K562 (cell line): Measurements from ENCODE around the gene ALG8. TPM values are rescaled to one million over a fixed set of nuclear protein-coding genes. Genes with fewer than 3 reads are reported as not detected.

Source experiments
- ATAC-seq: fragments of 200-7000 bp; cut with Tn5 transposase; 3 replicates; pipeline ENCODE4 v1.9.1; 2020; ENCODE audit warnings: moderate library complexity
- BruUV-seq: library from RNA; stranded (reverse); fragments of 400-500 nt; replicated peaks from 2 replicates; lab custom pipeline; 2021; lab: Mats Ljungman, UMichigan
- CTCF ChIA-PET: fragments of 300-600 bp; formaldehyde crosslinking; extraction: SDS; loops from one replicate; lab custom pipeline; 2021; ENCODE audit warnings: low intra/inter-chr PET ratio; lab: Yijun Ruan, JAX
- POLR2A ChIA-PET: fragments of 300-600, 350-650 bp; sonication (Branson Sonifier 250); formaldehyde crosslinking; extraction: SDS; loops from one replicate; lab custom pipeline; 2021; ENCODE audit warnings: antibody characterized with exemption, inconsistent platforms; lab: Yijun Ruan, JAX
- DNase-seq, 4 experiments: peaks; one replicate each; pipeline versions ENCODE4 v3.0.0 to v3.0.0-alpha.2; 2011 to 2018; ENCODE audit warnings: low spot score in 3 of 4, mixed read lengths in 3 of 4; ENCODE audit errors: extremely low read depth in 1 of 4
- FAIRE-seq: peaks from 2 replicates; lab custom pipeline; 2011; peaks lifted over from hg19 to GRCh38; lab: Jason Lieb, UNC
- H2AFZ ChIP-seq: 2 replicates; pipeline ENCODE4 v1.6.0; 2011; ENCODE audit warnings: low read depth, low read length, control low read depth, inconsistent platforms
- H3K27ac ChIP-seq: fragments of 200-600 bp; 3 replicates; pipeline ENCODE4 v1.8.0; 2011; ENCODE audit warnings: low read depth, mild to moderate bottlenecking, control low read depth, inconsistent platforms, low read length, moderate library complexity, mixed read lengths; ENCODE audit errors: extremely low read depth
- H3K27me3 ChIP-seq, 2 experiments: fragments of 300-600 bp in 1 of 2; 2 replicates in 1 of 2; 3 replicates in 1 of 2; pipeline versions ENCODE4 v1.6.0 to v1.8.0; 2011; ENCODE audit warnings: inconsistent platforms in 2 of 2, low read length in 2 of 2, mild to moderate bottlenecking in 1 of 2, mixed read lengths in 1 of 2, moderate library complexity in 1 of 2; ENCODE audit not compliant: control insufficient read depth in 2 of 2, insufficient read depth in 2 of 2
- H3K36me3 ChIP-seq: fragments of 300-600 bp; 3 replicates; pipeline ENCODE4 v1.8.0; 2011; ENCODE audit warnings: mild to moderate bottlenecking, low read length, inconsistent platforms; ENCODE audit not compliant: control insufficient read depth, insufficient read depth
- H3K4me1 ChIP-seq, 2 experiments: fragments of 200-600 bp in 1 of 2; replicated peaks in 1 of 2; 2 replicates in 1 of 2; 3 replicates in 1 of 2; pipeline versions ENCODE4 v1.5.1 to v1.8.0; 2011; ENCODE audit warnings: inconsistent platforms in 2 of 2, low read length in 2 of 2, mild to moderate bottlenecking in 1 of 2, mixed read lengths in 1 of 2, moderate library complexity in 1 of 2; ENCODE audit not compliant: control insufficient read depth in 2 of 2, insufficient read depth in 2 of 2
- H3K4me2 ChIP-seq: 2 replicates; pipeline ENCODE4 v1.6.1; 2011; ENCODE audit warnings: low read length, control low read depth, inconsistent platforms, mixed read lengths; ENCODE audit not compliant: insufficient read depth
- H3K4me3 ChIP-seq: fragments of 200-600 bp; sonication (generic), shearing (Covaris generic); 2 replicates; pipeline ENCODE4 v1.5.1; 2016; ENCODE audit warnings: control low read depth, inconsistent platforms
- H3K79me2 ChIP-seq: fragments of 200-600 bp; 3 replicates; pipeline ENCODE4 v1.8.0; 2011; ENCODE audit warnings: low read length, inconsistent platforms; ENCODE audit not compliant: control insufficient read depth, insufficient read depth
- H3K9ac ChIP-seq, 2 experiments: 2 replicates each; pipeline versions ENCODE4 v1.6.0 to v1.6.1; 2011; ENCODE audit warnings: low read depth in 2 of 2, low read length in 2 of 2, control low read depth in 1 of 2, inconsistent platforms in 1 of 2, mild to moderate bottlenecking in 1 of 2, mixed read lengths in 1 of 2; ENCODE audit not compliant: insufficient read depth in 1 of 2
- H3K9me1 ChIP-seq: one replicate; pipeline ENCODE4 v1.6.0; 2011; ENCODE audit warnings: inconsistent platforms, mild to moderate bottlenecking, low read length, moderate library complexity; ENCODE audit not compliant: control insufficient read depth, insufficient read depth
- H3K9me3 ChIP-seq: replicated peaks from 2 replicates; pipeline ENCODE4 v1.5.1; 2011; ENCODE audit warnings: low read depth, low read length, inconsistent platforms; ENCODE audit not compliant: control insufficient read depth, insufficient read depth
- H4K20me1 ChIP-seq: replicated peaks from 2 replicates; pipeline ENCODE4 v1.6.1; 2011; ENCODE audit warnings: low read length, inconsistent platforms, mixed read lengths; ENCODE audit not compliant: control insufficient read depth, insufficient read depth
- MAX ChIP-seq: sonication (generic); formaldehyde crosslinking; IDR thresholded peaks from 2 replicates; pipeline ENCODE4 v1.9.0; 2022; ENCODE audit warnings: mild to moderate bottlenecking, missing genetic modification reagents
- MITF ChIP-seq: IDR thresholded peaks from 2 replicates; pipeline ENCODE4 v1.6.1; 2014; ENCODE audit warnings: antibody characterized with exemption
- SUPT5H ChIP-seq: fragments of 450-650 bp; IDR thresholded peaks from 2 replicates; pipeline ENCODE4 v1.6.1; 2016
- TRIM24 ChIP-seq, 2 experiments: fragments of 450-650 bp; IDR thresholded peaks; 2 replicates each; pipeline ENCODE4 v1.6.1; 2016
- WHSC1 ChIP-seq: IDR thresholded peaks from one replicate; pipeline ENCODE4 v1.6.1; 2012; ENCODE audit warnings: low read length, control low read depth, inconsistent platforms
- ZBTB43 ChIP-seq: sonication (generic); formaldehyde crosslinking; IDR thresholded peaks from 2 replicates; pipeline ENCODE4 v1.8.0; 2023; ENCODE audit warnings: mild to moderate bottlenecking, missing genetic modification reagents
- ZFP36 ChIP-seq: fragments of 150-350 bp; IDR thresholded peaks from 2 replicates; pipeline ENCODE4 v1.6.1; 2018; ENCODE audit warnings: low read length, low read depth; ENCODE audit not compliant: partially characterized antibody
- ZNF184 ChIP-seq: sonication (generic); formaldehyde crosslinking; IDR thresholded peaks from 2 replicates; pipeline ENCODE4 v1.5.0; 2020; ENCODE audit warnings: missing genetic modification reagents
- ZNF274 ChIP-seq: IDR thresholded peaks from 2 replicates; pipeline ENCODE4 v1.6.1; 2011; ENCODE audit warnings: low read depth, mild to moderate bottlenecking, low read length, moderate library complexity, borderline replicate concordance
- ZNF830 ChIP-seq: fragments of 250-450 bp; sonication (Bioruptor Pico); IDR thresholded peaks from 2 replicates; pipeline ENCODE4 v1.5.0; 2021; ENCODE audit warnings: mild to moderate bottlenecking
- WGBS: fragments of 100-300 bp; shearing (Covaris generic); methylation state at CpG from one replicate; pipeline ENCODE4 v1.1.6; 2016; ENCODE audit warnings: low coverage, mixed read lengths; ENCODE audit not compliant: insufficient coverage; ENCODE audit errors: missing lambda C conversion rate; 5-methylcytosine and 5-hydroxymethylcytosine counted together
- in situ Hi-C: fragments of 300-500 bp; cut with MboI; formaldehyde crosslinking; loops from 4 replicates; pipeline ENCODE4 v1.15.0; 2018; ENCODE audit warnings: inconsistent platforms, mixed read lengths
- intact Hi-C: fragments of 100-400 bp; cut with micrococcal nuclease; formaldehyde crosslinking; loops from 2 replicates; pipeline ENCODE4 v1.14.2; 2022
- polyA plus RNA-seq, 8 experiments: library from polyadenylated mRNA; depleted of rRNA in 4 of 8; stranded (reverse) in 5 of 8; unstranded in 3 of 8; fragments of >200 nt; fragmentation: Nextera tagmentation in 2 of 8; fragmentation: Illumina TruSeq in 1 of 8; extraction: Ambion mirVana in 2 of 8; extraction: Trizol in 1 of 8; gene quantifications; 2 replicates each; pipeline versions ENCODE4 v1.2.1 to v1.2.3, GENCODE V29; 2011 to 2014; ENCODE audit warnings: inconsistent platforms in 1 of 8, missing spikeins in 1 of 8
- total RNA-seq, 7 experiments: library from RNA; depleted of rRNA in 6 of 7; stranded (reverse); fragments of >200 nt in 6 of 7; fragmentation: Illumina TruSeq in 2 of 7; extraction: Trizol in 2 of 7; gene quantifications; 2 replicates each; pipeline versions ENCODE4 v1.2.1 to v1.2.3, GENCODE V29; 2011 to 2021; ENCODE audit warnings: low replicate concordance in 1 of 7
- TF ChIP-seq, protein P1 (sequence below): sonication (generic); formaldehyde crosslinking; IDR thresholded peaks from 2 replicates; pipeline ENCODE4 v1.8.1; 2023; ENCODE audit warnings: mild to moderate bottlenecking, missing genetic modification reagents

Gene ALG8
- total and polyA plus RNA-seq, 9 of the 15 experiments (the other 6 are each of a cell fraction or from before 2014, with no cell fraction given): 59.3 to 189 (median 106) TPM

DNA sequence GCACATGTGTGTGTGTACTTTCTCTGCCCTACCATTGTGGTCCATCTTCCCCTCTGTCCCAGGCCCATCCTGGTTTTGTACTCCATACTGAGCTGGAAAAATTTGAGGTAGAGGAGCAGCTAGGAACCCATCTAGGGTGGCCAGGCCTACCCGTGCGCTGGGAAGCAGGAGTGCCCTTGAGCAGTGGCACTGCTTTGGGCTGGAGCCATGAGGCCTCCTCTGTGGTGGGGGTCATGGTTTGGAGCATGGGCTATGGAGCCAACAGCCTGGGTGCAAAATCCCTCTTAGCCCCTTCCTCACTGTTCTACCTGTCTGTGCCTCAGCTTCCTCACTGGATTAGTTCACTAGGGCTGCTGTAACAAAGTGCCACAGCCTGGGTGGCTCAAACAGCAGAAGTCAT is 21.9 kb upstream of the ALG8 start:
- no TSS peak for BruUV-seq
- ChIA-PET CTCF (no interaction called here), POLR2A (interaction anchor here (0.6 kb wide), 1 partner anchor 29 kb away, joined by 3 read pairs; no protein-coding TSS in a partner anchor)
- no peaks in the 10 kb centered on the region for H3K36me3 ChIP-seq
- H3K9me3 ChIP-seq: no peaks in the 10 kb centered on the region
- no peak overlapping the region for H3K4me3 ChIP-seq
- no peaks in the 10 kb centered on the region; a peak in 1 of 5 replicates for H3K4me1 ChIP-seq
- no peak overlapping the region for H2AFZ ChIP-seq
- H3K9me1 ChIP-seq: no peaks in the 10 kb centered on the region
- FAIRE-seq: no peak
- intact Hi-C loops (no loop called here), in situ Hi-C loops (no loop called here)
- no peaks in the 10 kb centered on the region for H3K27me3 ChIP-seq
- no peaks in the 10 kb centered on the region for H3K79me2 ChIP-seq
- no peak overlapping the region for H3K27ac ChIP-seq
- ATAC-seq: no peak
- H3K4me2 ChIP-seq: no peak overlapping the region
- no peaks in the 10 kb centered on the region for H4K20me1 ChIP-seq
- no peak overlapping the region for H3K9ac ChIP-seq
- WGBS: 85% methylated on average over 2 of the region's 2 CpGs
- TF ChIP-seq, protein P1, sequence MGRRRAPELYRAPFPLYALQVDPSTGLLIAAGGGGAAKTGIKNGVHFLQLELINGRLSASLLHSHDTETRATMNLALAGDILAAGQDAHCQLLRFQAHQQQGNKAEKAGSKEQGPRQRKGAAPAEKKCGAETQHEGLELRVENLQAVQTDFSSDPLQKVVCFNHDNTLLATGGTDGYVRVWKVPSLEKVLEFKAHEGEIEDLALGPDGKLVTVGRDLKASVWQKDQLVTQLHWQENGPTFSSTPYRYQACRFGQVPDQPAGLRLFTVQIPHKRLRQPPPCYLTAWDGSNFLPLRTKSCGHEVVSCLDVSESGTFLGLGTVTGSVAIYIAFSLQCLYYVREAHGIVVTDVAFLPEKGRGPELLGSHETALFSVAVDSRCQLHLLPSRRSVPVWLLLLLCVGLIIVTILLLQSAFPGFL: no peak
- no peak for TF ChIP-seq ZNF184
- TF ChIP-seq ZNF274: no peak
- DNase-seq: no peak

DNA sequence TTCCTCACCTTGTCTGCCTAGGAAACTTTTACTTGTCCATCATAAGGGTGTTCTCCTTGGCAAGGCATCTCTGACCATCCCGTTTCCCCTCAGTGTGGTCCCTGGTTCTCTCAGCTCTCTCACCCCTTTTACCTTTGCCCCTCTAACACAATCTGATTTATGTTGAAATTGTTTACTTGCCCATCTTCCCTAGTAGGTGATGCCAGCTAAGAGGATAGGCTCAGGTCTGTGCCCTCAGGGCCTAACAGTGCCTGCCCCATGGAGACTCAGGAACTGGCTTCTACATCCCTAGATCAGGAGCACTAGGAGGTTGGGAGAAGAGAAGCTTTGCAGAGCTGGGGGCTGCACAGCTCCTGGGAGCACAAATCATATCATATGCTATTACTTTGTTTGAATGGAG is 21.1 kb upstream of the ALG8 start:
- POLR2A ChIA-PET: interaction anchor here (1.0 to 2.0 kb wide), 2 partner anchors 9 to 11 kb away, joined by 3 to 8 read pairs; no protein-coding TSS in a partner anchor
- BruUV-seq: no TSS peak
- TF ChIP-seq ZBTB43 (no peak), MITF (no peak), WHSC1 (no peak), TRIM24 (IDR thresholded peaks at IDR 0.05) (no peak), ZNF830 (CRISPR knock-in tag) (no peak), ZFP36 (no peak), MAX (CRISPR knock-in tag) (no peak), SUPT5H (no peak)

More for the DNA sequence above, 21.1 kb upstream of the ALG8 start:
- Histone ChIP-seq H3K4me1 (no peaks in the 10 kb centered on the region), H3K4me2 (no peak overlapping the region), H3K79me2 (no peaks in the 10 kb centered on the region), H3K4me3 (no peak overlapping the region), H2AFZ (no peak overlapping the region), H3K9me3 (no peaks in the 10 kb centered on the region), H3K27ac (no peak overlapping the region), H3K9ac (no peak overlapping the region), H4K20me1 (no peaks in the 10 kb centered on the region), H3K9me1 (no peaks in the 10 kb centered on the region), H3K36me3 (no peaks in the 10 kb centered on the region), H3K27me3 (no peaks in the 10 kb centered on the region)
- ATAC-seq (no peak), DNase-seq (no peak), FAIRE-seq (peak; percentile 6)
- CTCF ChIA-PET: no interaction called here
- in situ Hi-C loops: no loop called here
- intact Hi-C loops: no loop called here
- 9% methylated on average over 1 of the region's 1 CpG for WGBS
